ENCODE data around the gene DLGAP3. TPM values are rescaled to one million over a fixed set of nuclear protein-coding genes. Genes with fewer than 3 reads are reported as not detected.

The DLGAP3 gene
- total and polyA plus RNA-seq, 2 of the 13 experiments (the other 11 are each of a cell fraction or from before 2014, with no cell fraction given) = 0.03 to 0.04 TPM

GRCh38 chr1:34859446-34860200, 69.8 kb downstream of the DLGAP3 start, which contains the start of gene SMIM12 (continued):
- TF ChIP-seq ZBTB4 (CRISPR knock-in tag; IDR thresholded peaks at IDR 0.05; ENCODE audit: borderline replicate concordance) = no peak
- no peak for TF ChIP-seq ZNF432 (CRISPR knock-in tag; IDR thresholded peaks at IDR 0.05; ENCODE audit: borderline replicate concordance)
- peak; percentile 88 for TF ChIP-seq KMT2B (CRISPR knock-in tag; IDR thresholded peaks at IDR 0.05)
- peak; percentile 70; the same call in 1 of the 2 replicates for TF ChIP-seq ZFP37 (CRISPR knock-in tag; IDR thresholded peaks at IDR 0.05; ENCODE audit: borderline replicate concordance)
- no peak for TF ChIP-seq TCF7L2 (IDR thresholded peaks at IDR 0.05; ENCODE audit: low read depth, low read length)
- no peak for TF ChIP-seq ZNF407 (CRISPR knock-in tag; IDR thresholded peaks at IDR 0.05; ENCODE audit: not compliant biosample characterization)
- no peak; the same call in 1 of the 2 replicates for TF ChIP-seq ZNF24 (IDR thresholded peaks at IDR 0.05)
- TF ChIP-seq ATAD3A (CRISPR knock-in tag; IDR thresholded peaks at IDR 0.05) = no peak
- TF ChIP-seq PAX8 (CRISPR knock-in tag; IDR thresholded peaks at IDR 0.05; ENCODE audit: borderline replicate concordance) = no peak
- no peak for TF ChIP-seq CENPX (CRISPR knock-in tag; IDR thresholded peaks at IDR 0.05)
- TF ChIP-seq GMEB2 (CRISPR knock-in tag; IDR thresholded peaks at IDR 0.05; ENCODE audit: low read depth) = peak; percentile 74
- peak; percentile 91; the same call in 1 of the 2 replicates for TF ChIP-seq FOXK1 (CRISPR knock-in tag; IDR thresholded peaks at IDR 0.05; ENCODE audit: borderline replicate concordance, low read depth)
- TF ChIP-seq ZNF530 (CRISPR knock-in tag; IDR thresholded peaks at IDR 0.05; ENCODE audit: low read depth) = no peak
- TF ChIP-seq ZNF597 (CRISPR knock-in tag; IDR thresholded peaks at IDR 0.05) = no peak
- TF ChIP-seq SATB2 (CRISPR knock-in tag; IDR thresholded peaks at IDR 0.05) = no peak

Data from HepG2 (cell line).